D721Med (cell line): ENCODE data around the gene EPHB6.

ENCODE experiments used
- DNase-seq: peaks from one replicate; pipeline ENCODE4 v3.0.0; 2011; ENCODE audit warnings: low spot score; ENCODE audit not compliant: insufficient read length
- FAIRE-seq: peaks from 2 replicates; lab custom pipeline; 2011; peaks lifted over from hg19 to GRCh38; lab: Jason Lieb, UNC
- CTCF ChIP-seq: IDR thresholded peaks from 2 replicates; pipeline ENCODE4 v1.5.1; 2012; ENCODE audit warnings: mild to moderate bottlenecking, control low read depth; ENCODE audit not compliant: insufficient read depth; ENCODE audit errors: missing control alignments

EPHB6 gene

GRCh38 chr7:142854372-142855113, at the start of gene EPHB6:
Gene EPHB6 (plus strand): TSS chr7:142855076. CDS start chr7:142863228, 8,152 bp downstream.
- FAIRE-seq (no peak), DNase-seq (no peak)

GRCh38 chr7:142805350-142806021, 49.4 kb upstream of the EPHB6 start:
- DNase-seq (no peak), FAIRE-seq (no peak)
- TF ChIP-seq CTCF: no peak

More at GRCh38 chr7:142854372-142855113, at the start of gene EPHB6:
- TF ChIP-seq CTCF: no peak

GRCh38 chr7:142806022-142806356, 48.9 kb upstream of the EPHB6 start:
- TF ChIP-seq CTCF: no peak
- DNase-seq (no peak), FAIRE-seq (no peak)

- DNase-seq: no peak
- no peak for FAIRE-seq
- no peak for TF ChIP-seq CTCF
Measured at GRCh38 chr7:142806957-142807356, 47.9 kb upstream of the EPHB6 start.

- no peak for DNase-seq
- no peak for TF ChIP-seq CTCF
- no peak for FAIRE-seq
Measured at GRCh38 chr7:142807855-142808460, 46.9 kb upstream of the EPHB6 start.

- no peak for TF ChIP-seq CTCF
- FAIRE-seq (no peak), DNase-seq (no peak)
Measured at GRCh38 chr7:142808461-142808801, 46.4 kb upstream of the EPHB6 start.
